ENCODE measurements around the gene ST3GAL3.

- no peak for TF ChIP-seq JUN (IDR thresholded peaks at IDR 0.05)
- TF ChIP-seq, protein P1, sequence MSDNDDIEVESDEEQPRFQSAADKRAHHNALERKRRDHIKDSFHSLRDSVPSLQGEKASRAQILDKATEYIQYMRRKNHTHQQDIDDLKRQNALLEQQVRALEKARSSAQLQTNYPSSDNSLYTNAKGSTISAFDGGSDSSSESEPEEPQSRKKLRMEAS (IDR thresholded peaks at IDR 0.05) = no peak
- no peak for TF ChIP-seq SREBF2 (IDR thresholded peaks at IDR 0.05)
- TF ChIP-seq, protein P2, sequence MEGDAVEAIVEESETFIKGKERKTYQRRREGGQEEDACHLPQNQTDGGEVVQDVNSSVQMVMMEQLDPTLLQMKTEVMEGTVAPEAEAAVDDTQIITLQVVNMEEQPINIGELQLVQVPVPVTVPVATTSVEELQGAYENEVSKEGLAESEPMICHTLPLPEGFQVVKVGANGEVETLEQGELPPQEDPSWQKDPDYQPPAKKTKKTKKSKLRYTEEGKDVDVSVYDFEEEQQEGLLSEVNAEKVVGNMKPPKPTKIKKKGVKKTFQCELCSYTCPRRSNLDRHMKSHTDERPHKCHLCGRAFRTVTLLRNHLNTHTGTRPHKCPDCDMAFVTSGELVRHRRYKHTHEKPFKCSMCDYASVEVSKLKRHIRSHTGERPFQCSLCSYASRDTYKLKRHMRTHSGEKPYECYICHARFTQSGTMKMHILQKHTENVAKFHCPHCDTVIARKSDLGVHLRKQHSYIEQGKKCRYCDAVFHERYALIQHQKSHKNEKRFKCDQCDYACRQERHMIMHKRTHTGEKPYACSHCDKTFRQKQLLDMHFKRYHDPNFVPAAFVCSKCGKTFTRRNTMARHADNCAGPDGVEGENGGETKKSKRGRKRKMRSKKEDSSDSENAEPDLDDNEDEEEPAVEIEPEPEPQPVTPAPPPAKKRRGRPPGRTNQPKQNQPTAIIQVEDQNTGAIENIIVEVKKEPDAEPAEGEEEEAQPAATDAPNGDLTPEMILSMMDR (IDR thresholded peaks at IDR 0.05) = no peak
- no peak for TF ChIP-seq RCOR1 (IDR thresholded peaks at IDR 0.05; ENCODE audit: low read depth, low read length)
- no peak for TF ChIP-seq POLR2A (IDR thresholded peaks at IDR 0.05; ENCODE audit: low read length)
- TF ChIP-seq RAD21 (conservative IDR thresholded peaks at IDR 0.05 in 1 of 2, IDR thresholded peaks at IDR 0.05 in 1 of 2) = no peak
- TF ChIP-seq REST (IDR thresholded peaks at IDR 0.05) = no peak
- no peak for TF ChIP-seq EP300 (IDR thresholded peaks at IDR 0.05)
These were observed 217.2 kb downstream of the ST3GAL3 start for GRCh38 chr1:43924516-43924915.
